Measurements from ENCODE around the gene PPP2R5B.

The PPP2R5B gene

GRCh38 chr11:64923944-64924909 lies at the start of gene PPP2R5B:
TSS of gene PPP2R5B (plus strand) at chr11:64924689. CDS start at chr11:64925735, 1,046 bp downstream.
- DNase-seq (ENCODE audit: low spot score): peak; percentile 97

- no peak for DNase-seq (ENCODE audit: low spot score)
Measured at GRCh38 chr11:64875369-64876228, 48.9 kb upstream of the PPP2R5B start.

GRCh38 chr11:64876229-64876750 lies 48.2 kb upstream of the PPP2R5B start:
- DNase-seq (ENCODE audit: low spot score): no peak

- DNase-seq (ENCODE audit: low spot score): no peak
Measured at GRCh38 chr11:64876835-64877341, 47.6 kb upstream of the PPP2R5B start.

- DNase-seq (ENCODE audit: low spot score): no peak
Measured at GRCh38 chr11:64877390-64878222, 46.9 kb upstream of the PPP2R5B start.

- DNase-seq (ENCODE audit: low spot score): no peak
Measured at GRCh38 chr11:64878223-64878493, 46.3 kb upstream of the PPP2R5B start.

GRCh38 chr11:64878494-64879243 lies 45.8 kb upstream of the PPP2R5B start, which contains the start of gene EHD1:
TSS of gene EHD1 (minus strand) at chr11:64878621. CDS start at chr11:64878464, 157 bp downstream.
- peak; percentile 100 for DNase-seq (ENCODE audit: low spot score)

GRCh38 chr11:64879244-64879900 lies 45.1 kb upstream of the PPP2R5B start:
- DNase-seq (ENCODE audit: low spot score): no peak

GRCh38 chr11:64880240-64881001 lies 44.1 kb upstream of the PPP2R5B start:
- DNase-seq (ENCODE audit: low spot score): no peak

- no peak for DNase-seq (ENCODE audit: low spot score)
Measured at GRCh38 chr11:64881476-64881875, 43.0 kb upstream of the PPP2R5B start.

- DNase-seq (ENCODE audit: low spot score): no peak
Measured at GRCh38 chr11:64882243-64882642, 42.2 kb upstream of the PPP2R5B start.

GRCh38 chr11:64883575-64883974 lies 40.9 kb upstream of the PPP2R5B start:
- DNase-seq (ENCODE audit: low spot score): no peak

GRCh38 chr11:64884019-64884418 lies 40.5 kb upstream of the PPP2R5B start:
- no peak for DNase-seq (ENCODE audit: low spot score)

GRCh38 chr11:64885367-64886286 lies 38.9 kb upstream of the PPP2R5B start:
- DNase-seq (ENCODE audit: low spot score): no peak

- DNase-seq (ENCODE audit: low spot score): no peak
Measured at GRCh38 chr11:64887234-64887756, 37.2 kb upstream of the PPP2R5B start.

GRCh38 chr11:64887757-64888405 lies 36.6 kb upstream of the PPP2R5B start:
- DNase-seq (ENCODE audit: low spot score): peak; percentile 95

GRCh38 chr11:64888406-64888728 lies 36.1 kb upstream of the PPP2R5B start:
- no peak for DNase-seq (ENCODE audit: low spot score)
